ENCODE results near the gene URB2. TPM values are rescaled to one million over a fixed set of nuclear protein-coding genes. Genes with fewer than 3 reads are reported as not detected.
A peak's percentile ranks its signal among the peaks of the same experiment; 100 is the strongest.

The URB2 gene
- total RNA-seq, 4 donors from 2014 or later: 7.8 to 14.1 (median 11.0) TPM

DNA sequence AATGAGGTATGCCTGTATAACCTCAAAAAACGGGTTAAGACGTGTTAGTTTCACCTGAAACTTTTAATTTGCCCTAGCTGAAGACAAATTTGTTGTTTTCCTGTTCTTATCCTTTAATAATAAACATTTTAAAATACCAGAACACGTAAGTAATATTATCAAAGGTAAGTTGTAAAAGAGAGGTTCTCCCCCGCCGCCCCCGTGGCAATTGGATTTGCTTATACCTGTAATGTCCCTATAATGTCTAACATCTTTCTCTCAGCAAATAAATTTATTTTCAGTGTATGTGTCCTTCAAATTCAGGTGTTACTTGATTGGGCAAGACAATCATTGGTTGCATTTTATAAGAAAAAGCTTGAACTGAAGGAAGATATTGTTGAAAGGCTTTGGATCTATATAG, 5.9 kb downstream of the URB2 start:
- H3K27ac ChIP-seq: no peak overlapping the region
- 91 to 93% methylated on average over 6 of the region's 6 CpGs for WGBS, 2 donors
- H3K4me3 ChIP-seq: no peak overlapping the region
- no peak for DNase-seq
- H3K27me3 ChIP-seq: no peaks in the 10 kb centered on the region
- H3K4me1 ChIP-seq: peaks cover 0 to 9% (median 6%) of the 10 kb centered on the region in 3 donors
- TF ChIP-seq, protein P1, sequence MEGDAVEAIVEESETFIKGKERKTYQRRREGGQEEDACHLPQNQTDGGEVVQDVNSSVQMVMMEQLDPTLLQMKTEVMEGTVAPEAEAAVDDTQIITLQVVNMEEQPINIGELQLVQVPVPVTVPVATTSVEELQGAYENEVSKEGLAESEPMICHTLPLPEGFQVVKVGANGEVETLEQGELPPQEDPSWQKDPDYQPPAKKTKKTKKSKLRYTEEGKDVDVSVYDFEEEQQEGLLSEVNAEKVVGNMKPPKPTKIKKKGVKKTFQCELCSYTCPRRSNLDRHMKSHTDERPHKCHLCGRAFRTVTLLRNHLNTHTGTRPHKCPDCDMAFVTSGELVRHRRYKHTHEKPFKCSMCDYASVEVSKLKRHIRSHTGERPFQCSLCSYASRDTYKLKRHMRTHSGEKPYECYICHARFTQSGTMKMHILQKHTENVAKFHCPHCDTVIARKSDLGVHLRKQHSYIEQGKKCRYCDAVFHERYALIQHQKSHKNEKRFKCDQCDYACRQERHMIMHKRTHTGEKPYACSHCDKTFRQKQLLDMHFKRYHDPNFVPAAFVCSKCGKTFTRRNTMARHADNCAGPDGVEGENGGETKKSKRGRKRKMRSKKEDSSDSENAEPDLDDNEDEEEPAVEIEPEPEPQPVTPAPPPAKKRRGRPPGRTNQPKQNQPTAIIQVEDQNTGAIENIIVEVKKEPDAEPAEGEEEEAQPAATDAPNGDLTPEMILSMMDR (IDR thresholded peaks at IDR 0.05): no peak
- no peak for TF ChIP-seq POLR2A (IDR thresholded peaks at IDR 0.05)
- intact Hi-C loops (cut with DNase I): no loop called here
- H3K36me3 ChIP-seq: peaks cover 18 to 53% (median 24%) of the 10 kb centered on the region in 3 donors
- H3K9me3 ChIP-seq: no peaks in the 10 kb centered on the region

DNA sequence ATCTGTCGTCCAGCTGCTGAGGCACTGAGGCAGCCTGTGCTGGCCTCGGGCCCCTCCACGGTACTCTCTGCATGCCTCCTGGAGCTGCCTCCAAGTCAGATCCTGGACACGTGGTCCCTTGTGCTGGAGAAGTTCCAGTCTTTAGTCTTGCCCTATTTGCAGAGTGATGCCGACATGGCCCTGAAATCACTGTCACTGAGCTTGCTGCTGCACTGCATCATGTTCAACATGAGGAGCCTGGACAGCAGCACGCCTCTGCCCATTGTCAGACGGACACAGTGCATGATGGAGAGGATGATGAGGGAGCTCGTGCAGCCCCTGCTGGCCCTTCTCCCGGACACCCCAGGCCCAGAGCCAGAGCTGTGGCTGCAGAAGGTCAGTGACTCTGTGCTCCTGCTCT, 10.0 kb downstream of the URB2 start:
- 78% methylated on average over 4 of the region's 9 CpGs; no CpG with 5 or more reads in 1 of the 2 donors for WGBS, 2 donors
- intact Hi-C loops (cut with DNase I): no loop called here
- no peak for DNase-seq

DNA sequence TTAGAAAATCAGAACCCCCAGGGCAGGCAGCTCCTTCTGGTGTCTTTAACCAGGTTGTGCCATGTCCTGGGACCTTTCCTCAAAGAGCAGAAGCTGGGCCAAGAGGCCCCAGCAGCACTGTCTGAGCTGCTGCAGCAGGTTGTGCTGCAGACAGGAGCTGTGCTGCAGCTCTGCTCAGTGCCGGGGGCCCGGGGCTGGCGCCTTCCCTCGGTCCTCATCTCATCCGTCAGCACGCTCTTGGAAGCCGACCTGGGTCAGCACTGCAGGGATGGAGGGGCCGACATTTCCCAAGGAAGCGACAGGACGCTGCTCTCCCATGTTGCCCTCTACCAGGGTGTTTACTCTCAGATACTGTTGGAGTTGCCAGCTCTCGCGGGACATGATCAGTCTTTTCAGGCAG, 11.7 kb downstream of the URB2 start:
- TF ChIP-seq, protein P1 (IDR thresholded peaks at IDR 0.05): no peak
- no peak for TF ChIP-seq POLR2A (IDR thresholded peaks at IDR 0.05)
- no peak for DNase-seq
- H3K4me1 ChIP-seq: peaks cover 0 to 20% (median 0%) of the 10 kb centered on the region in 3 donors
- H3K9me3 ChIP-seq: no peaks in the 10 kb centered on the region
- no peak overlapping the region for H3K4me3 ChIP-seq
- H3K36me3 ChIP-seq: peaks cover 24 to 81% (median 25%) of the 10 kb centered on the region in 3 donors
- intact Hi-C loops (cut with DNase I): no loop called here
- no peak overlapping the region for H3K27ac ChIP-seq
- whole genome bisulfite sequencing, 2 donors: 93 to 100% methylated on average over 2 to 12 of the region's 12 CpGs
- no peaks in the 10 kb centered on the region for H3K27me3 ChIP-seq

More for the DNA sequence above, 10.0 kb downstream of the URB2 start:
- no peak overlapping the region for H3K4me3 ChIP-seq
- peaks cover 24 to 80% (median 25%) of the 10 kb centered on the region in 3 donors for H3K36me3 ChIP-seq
- H3K27me3 ChIP-seq: no peaks in the 10 kb centered on the region
- H3K27ac ChIP-seq: no peak overlapping the region
- no peak for TF ChIP-seq POLR2A (IDR thresholded peaks at IDR 0.05)
- TF ChIP-seq, protein P1 (IDR thresholded peaks at IDR 0.05): no peak
- peaks cover 0 to 13% (median 0%) of the 10 kb centered on the region in 3 donors for H3K4me1 ChIP-seq
- H3K9me3 ChIP-seq: no peaks in the 10 kb centered on the region

DNA sequence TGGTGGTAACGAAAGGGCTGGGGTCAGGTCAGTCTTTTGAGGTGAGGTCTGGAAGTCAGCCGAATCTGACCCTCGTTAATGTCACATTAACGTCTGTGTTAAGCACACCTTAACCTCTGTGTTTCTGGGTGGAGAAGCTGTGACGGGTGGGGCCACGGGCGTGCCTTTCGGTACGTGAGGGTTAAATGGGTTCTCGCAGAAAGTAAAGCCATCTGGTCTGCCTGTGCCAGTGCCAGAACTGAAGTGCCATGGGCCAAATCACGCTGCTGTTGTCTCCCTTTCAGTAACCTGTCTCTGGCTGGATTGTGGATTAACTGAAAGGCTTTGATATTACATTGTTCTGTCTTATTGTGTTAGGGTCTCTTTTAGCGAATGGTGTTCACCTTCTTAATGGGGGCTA, 14.4 kb downstream of the URB2 start:
- DNase-seq: no peak
- Histone ChIP-seq H3K9me3 (no peaks in the 10 kb centered on the region), H3K27me3 (no peaks in the 10 kb centered on the region), H3K36me3 (peaks cover 11 to 81% (median 26%) of the 10 kb centered on the region in 3 donors), H3K27ac (peak overlapping the region in 1 of 4 donors; percentile 14), H3K4me1 (peaks cover 0 to 20% (median 0%) of the 10 kb centered on the region in 3 donors), H3K4me3 (no peak overlapping the region)
- WGBS, 2 donors: 57 to 63% methylated on average over 12 of the region's 12 CpGs
- TF ChIP-seq, protein P1 (IDR thresholded peaks at IDR 0.05): no peak
- TF ChIP-seq POLR2A (IDR thresholded peaks at IDR 0.05): no peak
- intact Hi-C loops (cut with DNase I): no loop called here

DNA sequence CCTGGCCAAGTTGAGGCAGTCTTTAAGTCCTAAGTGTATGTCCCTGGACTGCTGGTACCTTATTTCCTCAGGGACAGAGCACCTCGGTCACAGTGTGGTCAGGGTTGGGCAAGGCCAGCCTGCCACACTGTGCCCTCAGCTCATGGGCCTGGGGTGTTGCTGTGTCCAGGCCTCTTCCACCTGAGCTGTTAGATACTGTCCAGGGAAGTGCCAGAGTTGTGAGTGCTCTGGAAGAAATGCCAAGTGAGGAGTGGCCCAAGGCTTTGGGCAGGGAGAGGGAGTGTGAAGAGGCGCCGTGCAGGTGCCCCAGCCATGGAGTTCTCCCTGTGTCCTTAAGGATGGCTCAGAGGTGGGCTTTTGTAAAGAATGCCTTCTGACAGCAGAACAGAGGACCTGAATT, 15.3 kb downstream of the URB2 start:
- H3K36me3 ChIP-seq: peaks cover 3 to 81% (median 19%) of the 10 kb centered on the region in 3 donors
- H3K27me3 ChIP-seq: no peaks in the 10 kb centered on the region
- no peak for TF ChIP-seq POLR2A (IDR thresholded peaks at IDR 0.05)
- TF ChIP-seq, protein P1 (IDR thresholded peaks at IDR 0.05): no peak
- peaks cover 0 to 20% (median 0%) of the 10 kb centered on the region in 3 donors for H3K4me1 ChIP-seq
- H3K9me3 ChIP-seq: no peaks in the 10 kb centered on the region
- 40 to 80% methylated on average over 1 of the region's 3 CpGs for WGBS, 2 donors
- no peak for DNase-seq
- no peak overlapping the region for H3K4me3 ChIP-seq
- no peak overlapping the region for H3K27ac ChIP-seq
- intact Hi-C loops (cut with DNase I): no loop called here
